HepG2 (cell line): ENCODE results near the gene ELF2. TPM values are rescaled to one million over a fixed set of nuclear protein-coding genes. Genes with fewer than 3 reads are reported as not detected.
A peak's percentile ranks its signal among the peaks of the same experiment; 100 is the strongest.

Experiments
- AHDC1 ChIP-seq: sonication (generic); formaldehyde crosslinking; IDR thresholded peaks from 2 replicates; pipeline ENCODE4 v1.5.1; 2020; ENCODE audit warnings: mild to moderate bottlenecking, missing genetic modification reagents, borderline replicate concordance
- CHD2 ChIP-seq: IDR thresholded peaks from 2 replicates; pipeline ENCODE4 v1.6.1; 2011; ENCODE audit warnings: low read depth, low read length, improper control_type of control experiment
- HDAC1 ChIP-seq: sonication (generic); formaldehyde crosslinking; IDR thresholded peaks from 2 replicates; pipeline ENCODE4 v1.5.1; 2020; ENCODE audit warnings: mild to moderate bottlenecking, missing genetic modification reagents
- MXD4 ChIP-seq: IDR thresholded peaks from 2 replicates; pipeline ENCODE4 v1.6.1; 2016; ENCODE audit warnings: mild to moderate bottlenecking, missing biosample characterization, missing genetic modification reagents
- NAIF1 ChIP-seq: sonication (generic); formaldehyde crosslinking; IDR thresholded peaks from 2 replicates; pipeline ENCODE4 v1.5.0; 2020; ENCODE audit warnings: mild to moderate bottlenecking, missing genetic modification reagents, borderline replicate concordance
- NR2C2 ChIP-seq: sonication (generic); formaldehyde crosslinking; IDR thresholded peaks from 2 replicates; pipeline ENCODE4 v1.4.0; 2020; ENCODE audit warnings: missing genetic modification reagents, mild to moderate bottlenecking, moderate library complexity, borderline replicate concordance
- PAXIP1 ChIP-seq: sonication (generic); formaldehyde crosslinking; conservative IDR thresholded peaks from 2 replicates; pipeline ENCODE4 v1.4.0; 2020; ENCODE audit warnings: mild to moderate bottlenecking, missing genetic modification reagents, moderate library complexity
- STAT6 ChIP-seq: sonication (generic); formaldehyde crosslinking; IDR thresholded peaks from 2 replicates; pipeline ENCODE4 v1.4.0; 2020; ENCODE audit warnings: missing genetic modification reagents, mild to moderate bottlenecking, borderline replicate concordance
- ZBTB37 ChIP-seq: sonication (generic); formaldehyde crosslinking; IDR thresholded peaks from 2 replicates; pipeline ENCODE4 v1.4.0; 2020; ENCODE audit warnings: mild to moderate bottlenecking, missing genetic modification reagents
- ZFP36 ChIP-seq: fragments of 150-350 bp; IDR thresholded peaks from 2 replicates; pipeline ENCODE4 v1.6.1; 2018; ENCODE audit warnings: borderline replicate concordance, low read length, low read depth; ENCODE audit not compliant: partially characterized antibody
- ZFYVE20 ChIP-seq: sonication (generic); formaldehyde crosslinking; IDR thresholded peaks from 2 replicates; pipeline ENCODE4 v1.8.0; 2023; ENCODE audit warnings: low read depth, mild to moderate bottlenecking, moderate library complexity, missing genetic modification reagents, borderline replicate concordance
- ZNF354B ChIP-seq: sonication (generic); formaldehyde crosslinking; IDR thresholded peaks from 2 replicates; pipeline ENCODE4 v1.8.0; 2022; ENCODE audit warnings: mild to moderate bottlenecking, missing genetic modification reagents
- ZNF468 ChIP-seq: sonication (generic); formaldehyde crosslinking; IDR thresholded peaks from 2 replicates; pipeline ENCODE4 v1.8.0; 2022; ENCODE audit warnings: mild to moderate bottlenecking, moderate library complexity, missing genetic modification reagents
- polyA plus RNA-seq, 8 experiments: library from polyadenylated mRNA; depleted of rRNA in 3 of 8; stranded (reverse) in 7 of 8; unstranded in 1 of 8; fragments of >200 nt; fragmentation: Illumina TruSeq in 4 of 8; extraction: Trizol in 4 of 8; gene quantifications; 2 replicates each; pipeline versions ENCODE4 v1.2.1 to v1.2.3, GENCODE V29; 2011 to 2016; ENCODE audit warnings: low read depth in 4 of 8, missing spikeins in 1 of 8, mixed read lengths in 1 of 8; ENCODE audit not compliant: insufficient read depth in 1 of 8
- total RNA-seq, 5 experiments: library from RNA; depleted of rRNA; stranded (reverse); fragments of >200 nt; fragmentation: Illumina TruSeq; extraction: Trizol; gene quantifications; 2 replicates each; pipeline ENCODE4 v1.2.3, GENCODE V29; 2016; ENCODE audit warnings: low read depth in 1 of 5
- TF ChIP-seq, protein P1 (sequence below): sonication (generic); formaldehyde crosslinking; IDR thresholded peaks from 2 replicates; pipeline ENCODE4 v1.4.0; 2020; ENCODE audit warnings: missing genetic modification reagents, borderline replicate concordance

Gene ELF2
- total and polyA plus RNA-seq, 2 of the 13 experiments (the other 11 are each of a cell fraction or from before 2014, with no cell fraction given), result 28.6 to 35.4 TPM

DNA sequence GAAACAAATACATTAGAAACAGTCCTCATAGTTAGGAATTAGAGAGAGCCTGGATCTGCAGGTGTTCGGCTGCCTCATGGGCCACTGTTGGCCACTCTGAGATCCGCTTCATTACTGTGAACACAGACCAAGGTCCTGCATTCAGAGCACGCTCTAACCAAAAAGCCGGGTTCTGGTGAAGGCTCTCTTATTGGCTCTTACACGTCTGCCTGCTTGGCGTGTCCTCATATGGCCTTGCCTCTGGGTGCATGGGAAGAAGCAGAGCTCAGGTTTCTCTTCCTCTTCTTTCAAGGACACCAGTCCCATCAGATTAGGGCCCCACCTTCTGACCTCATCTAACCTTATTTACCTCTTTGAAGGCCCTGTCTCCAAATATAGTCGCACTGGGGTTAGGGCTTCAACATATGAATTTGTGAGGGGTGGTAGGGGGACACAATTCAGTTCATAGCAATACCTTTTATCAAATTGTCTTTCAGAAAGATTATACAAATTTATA lies 37.1 kb upstream of the ELF2 start (continued):
- TF ChIP-seq, protein P1, sequence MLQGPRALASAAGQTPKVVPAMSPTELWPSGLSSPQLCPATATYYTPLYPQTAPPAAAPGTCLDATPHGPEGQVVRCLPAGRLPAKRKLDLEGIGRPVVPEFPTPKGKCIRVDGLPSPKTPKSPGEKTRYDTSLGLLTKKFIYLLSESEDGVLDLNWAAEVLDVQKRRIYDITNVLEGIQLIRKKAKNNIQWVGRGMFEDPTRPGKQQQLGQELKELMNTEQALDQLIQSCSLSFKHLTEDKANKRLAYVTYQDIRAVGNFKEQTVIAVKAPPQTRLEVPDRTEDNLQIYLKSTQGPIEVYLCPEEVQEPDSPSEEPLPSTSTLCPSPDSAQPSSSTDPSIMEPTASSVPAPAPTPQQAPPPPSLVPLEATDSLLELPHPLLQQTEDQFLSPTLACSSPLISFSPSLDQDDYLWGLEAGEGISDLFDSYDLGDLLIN (CRISPR knock-in tag), result no peak
- TF ChIP-seq MXD4 (CRISPR knock-in tag) (no peak), ZNF468 (CRISPR knock-in tag) (no peak), ZNF354B (CRISPR knock-in tag) (no peak), NR2C2 (CRISPR knock-in tag) (no peak), PAXIP1 (CRISPR knock-in tag) (peak; percentile 49; the same call in 1 of the 2 replicates), ZBTB37 (CRISPR knock-in tag) (peak; percentile 78; the same call in 1 of the 2 replicates), STAT6 (CRISPR knock-in tag) (no peak), CHD2 (no peak), ZFYVE20 (no peak), AHDC1 (CRISPR knock-in tag) (0 out of 2 replicates have a peak, but pooled peaks have one; percentile 18), HDAC1 (CRISPR knock-in tag) (no peak; the same call in 1 of the 2 replicates), ZFP36 (no peak), NAIF1 (CRISPR knock-in tag) (no peak)
